ENCODE results near the gene SSBP3.

DNA sequence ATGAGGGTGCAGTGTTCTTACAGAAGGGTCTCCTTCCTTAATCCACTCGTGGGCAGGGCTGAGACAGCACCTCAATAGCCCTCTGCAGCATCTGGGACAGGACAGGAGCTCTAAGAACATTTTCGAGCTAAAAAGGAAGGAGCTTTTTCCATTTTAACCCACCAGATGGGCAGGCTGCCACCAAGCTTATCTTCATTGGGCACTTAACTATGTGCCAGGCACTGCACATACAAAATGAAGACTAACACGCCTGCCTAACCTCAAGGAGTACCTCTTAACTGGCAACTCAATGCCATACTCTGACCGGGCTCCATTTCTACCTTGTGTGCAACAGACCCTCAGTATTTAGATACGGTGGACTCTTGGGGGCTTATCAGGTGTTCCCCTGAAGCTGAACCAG, 48.2 kb downstream of the SSBP3 start:
- TF ChIP-seq, protein P1, sequence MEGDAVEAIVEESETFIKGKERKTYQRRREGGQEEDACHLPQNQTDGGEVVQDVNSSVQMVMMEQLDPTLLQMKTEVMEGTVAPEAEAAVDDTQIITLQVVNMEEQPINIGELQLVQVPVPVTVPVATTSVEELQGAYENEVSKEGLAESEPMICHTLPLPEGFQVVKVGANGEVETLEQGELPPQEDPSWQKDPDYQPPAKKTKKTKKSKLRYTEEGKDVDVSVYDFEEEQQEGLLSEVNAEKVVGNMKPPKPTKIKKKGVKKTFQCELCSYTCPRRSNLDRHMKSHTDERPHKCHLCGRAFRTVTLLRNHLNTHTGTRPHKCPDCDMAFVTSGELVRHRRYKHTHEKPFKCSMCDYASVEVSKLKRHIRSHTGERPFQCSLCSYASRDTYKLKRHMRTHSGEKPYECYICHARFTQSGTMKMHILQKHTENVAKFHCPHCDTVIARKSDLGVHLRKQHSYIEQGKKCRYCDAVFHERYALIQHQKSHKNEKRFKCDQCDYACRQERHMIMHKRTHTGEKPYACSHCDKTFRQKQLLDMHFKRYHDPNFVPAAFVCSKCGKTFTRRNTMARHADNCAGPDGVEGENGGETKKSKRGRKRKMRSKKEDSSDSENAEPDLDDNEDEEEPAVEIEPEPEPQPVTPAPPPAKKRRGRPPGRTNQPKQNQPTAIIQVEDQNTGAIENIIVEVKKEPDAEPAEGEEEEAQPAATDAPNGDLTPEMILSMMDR (IDR thresholded peaks at IDR 0.05): no peak
- no peak for TF ChIP-seq ZFX (IDR thresholded peaks at IDR 0.05; ENCODE audit: borderline replicate concordance)
